NCI-H2196 (cell line): ENCODE measurements around the gene FRMPD1.

Source experiments
- DNase-seq: peaks from one replicate; lab custom pipeline; 2025; ENCODE audit not compliant: unreplicated experiment; lab: John Stamatoyannopoulos, UW

The FRMPD1 gene

DNA sequence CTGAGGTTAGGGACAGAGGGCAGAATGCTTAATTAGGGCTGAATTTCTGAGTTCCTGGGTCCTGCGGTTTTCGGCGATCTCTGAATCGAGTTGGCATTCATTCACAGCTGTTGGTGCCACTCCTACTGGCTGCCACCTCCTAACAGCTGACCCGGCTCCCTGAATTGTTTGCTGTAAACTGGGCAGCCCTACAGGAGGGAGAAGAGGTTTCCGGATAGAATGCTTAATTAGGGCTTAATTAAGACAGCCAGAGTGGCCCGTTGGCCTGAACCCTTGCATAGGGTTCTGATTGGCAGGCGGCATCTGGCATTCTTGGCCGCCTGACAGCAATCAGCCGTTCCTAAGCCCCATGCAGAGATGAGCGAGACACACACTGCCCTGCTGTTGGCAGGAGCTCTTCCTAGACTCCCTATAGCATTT is 25.7 kb downstream of the FRMPD1 start:
- DNase-seq: peak; percentile 73

- DNase-seq: no peak
Observed at GRCh38 chr9:37677435-37677834, 26.7 kb downstream of the FRMPD1 start.

DNA sequence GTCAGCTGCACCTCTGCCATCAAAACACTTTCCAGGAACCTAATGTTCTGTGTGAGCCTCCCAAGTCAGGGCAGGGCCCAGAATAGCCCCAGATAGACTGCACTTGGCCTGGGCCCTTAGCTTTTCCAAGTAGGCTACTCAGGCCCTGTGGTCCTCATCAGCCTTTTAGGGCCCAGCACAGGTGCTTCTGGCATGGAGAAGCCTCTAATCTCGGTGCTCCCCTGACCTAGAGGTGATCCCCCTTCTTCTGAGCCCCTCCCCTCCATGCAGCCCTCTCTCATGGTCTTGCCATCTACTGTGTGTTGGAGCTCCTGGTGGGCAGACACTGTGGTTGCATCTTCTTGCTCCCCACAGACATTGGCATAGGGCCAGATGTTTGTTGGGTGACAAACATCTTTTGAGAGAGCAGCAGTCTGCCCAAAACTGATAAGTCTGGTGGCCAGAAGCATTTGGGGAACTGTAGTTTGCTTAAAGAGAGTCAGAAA is 28.1 kb downstream of the FRMPD1 start:
- no peak for DNase-seq

DNA sequence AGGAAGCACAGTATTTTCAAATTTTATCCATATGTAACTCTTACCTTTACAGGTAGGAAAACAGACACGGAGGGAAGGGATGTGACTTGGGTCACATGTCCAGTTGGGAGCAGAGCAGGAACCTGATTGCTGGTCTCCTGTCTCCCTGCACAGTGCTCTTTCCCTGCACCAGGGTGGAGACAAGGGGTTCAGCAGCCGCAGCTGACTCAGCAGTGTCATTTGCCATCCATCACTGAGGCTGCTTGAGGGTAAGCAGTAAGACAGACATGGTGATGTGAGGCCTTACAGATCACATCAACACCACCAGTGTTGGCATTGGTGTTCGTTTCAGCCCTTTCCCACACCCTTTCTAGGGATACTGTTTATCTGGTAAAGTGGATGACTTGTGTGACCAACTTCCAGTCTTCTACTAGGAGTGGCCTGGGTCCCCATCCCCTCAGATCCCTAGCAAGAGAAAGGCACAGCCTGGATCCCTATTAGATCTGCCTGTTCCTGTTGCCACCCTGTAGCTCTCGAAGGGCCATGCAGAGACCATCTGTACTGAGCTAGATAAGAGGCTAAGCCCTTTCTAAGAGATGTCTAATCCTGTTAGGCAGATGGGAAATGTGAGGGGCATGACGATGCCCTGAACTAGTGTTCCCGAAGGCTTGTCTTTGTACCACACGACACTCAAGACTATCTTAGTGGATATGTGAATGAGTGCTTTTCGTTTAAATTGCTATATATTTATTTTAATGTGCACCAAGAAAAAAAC is 29.1 kb downstream of the FRMPD1 start:
- DNase-seq: no peak

GRCh38 chr9:37682951-37683350 is 32.2 kb downstream of the FRMPD1 start:
- no peak for DNase-seq

- DNase-seq: no peak
Observed at GRCh38 chr9:37683531-37684371, 33.0 kb downstream of the FRMPD1 start.

- DNase-seq: no peak
Observed at GRCh38 chr9:37692622-37693221, 42.0 kb downstream of the FRMPD1 start.

- DNase-seq: no peak
Observed at GRCh38 chr9:37693260-37693659, 42.5 kb downstream of the FRMPD1 start.

DNA sequence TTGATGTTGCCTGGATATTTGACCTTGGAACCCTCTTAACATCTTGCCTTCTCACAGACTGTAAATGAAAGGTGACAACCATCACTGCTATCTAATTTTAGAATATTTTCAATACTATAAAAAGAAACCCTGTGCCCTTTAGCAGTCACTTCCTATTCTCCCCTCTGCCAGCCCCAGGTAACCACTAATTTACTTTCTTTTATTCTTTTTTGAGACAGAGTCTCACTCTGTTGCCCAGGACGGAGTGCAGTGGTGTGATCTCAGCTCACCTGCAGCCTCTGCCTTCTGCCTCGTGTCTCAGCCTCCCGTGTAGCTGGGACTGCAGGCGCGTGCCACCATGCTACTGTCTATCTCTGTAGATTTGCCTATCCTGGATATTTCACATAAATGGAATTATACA is 43.6 kb downstream of the FRMPD1 start:
- no peak for DNase-seq

- no peak for DNase-seq
Observed at GRCh38 chr9:37696528-37696927, 45.8 kb downstream of the FRMPD1 start.

DNA sequence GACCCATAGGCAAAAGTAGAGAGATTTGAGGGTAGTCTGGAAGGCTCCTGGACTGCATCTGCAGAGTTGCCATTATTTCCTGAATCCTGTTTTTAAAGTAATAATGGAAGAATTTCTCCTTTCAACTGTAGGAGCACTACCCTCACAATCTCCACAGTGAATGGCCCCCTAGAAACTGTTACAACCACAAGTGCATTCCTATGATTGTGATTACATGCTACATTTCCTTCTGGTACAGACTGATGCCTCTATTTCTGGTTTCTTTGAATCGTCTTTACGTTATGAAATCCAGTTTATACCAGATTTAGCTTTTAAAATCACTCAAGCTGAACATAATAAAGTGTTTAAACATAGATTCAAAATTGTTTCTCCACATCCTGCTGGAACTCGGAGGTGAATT is 49.4 kb downstream of the FRMPD1 start:
- no peak for DNase-seq

DNA sequence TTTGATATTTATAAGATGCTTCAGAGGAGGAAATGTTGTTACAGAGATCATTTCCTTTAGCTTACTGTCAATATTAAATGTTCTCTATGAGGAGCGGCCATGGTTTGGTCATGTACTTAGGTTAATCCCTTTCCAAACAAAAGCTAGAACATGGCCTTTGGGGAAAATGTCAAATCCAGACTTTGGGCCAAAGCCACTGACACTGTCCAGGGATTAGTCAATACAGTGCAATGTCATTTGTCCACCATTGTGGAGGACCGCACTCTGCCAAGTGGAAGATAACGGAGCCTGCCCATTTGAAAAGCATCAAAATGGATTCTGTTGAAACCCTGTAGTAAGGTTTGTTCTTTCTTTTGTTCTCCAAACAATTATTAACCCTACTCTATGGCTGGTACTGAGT is 50.1 kb downstream of the FRMPD1 start:
- DNase-seq: no peak

GRCh38 chr9:37705787-37706186 is 55.0 kb downstream of the FRMPD1 start:
- no peak for DNase-seq

- DNase-seq: no peak
Observed at GRCh38 chr9:37706290-37706689, 55.5 kb downstream of the FRMPD1 start.

GRCh38 chr9:37707748-37708147 is 57.0 kb downstream of the FRMPD1 start:
- DNase-seq: no peak

GRCh38 chr9:37710046-37710445 is 59.3 kb downstream of the FRMPD1 start:
- no peak for DNase-seq

GRCh38 chr9:37715260-37715659 is 64.5 kb downstream of the FRMPD1 start:
- DNase-seq: no peak

DNA sequence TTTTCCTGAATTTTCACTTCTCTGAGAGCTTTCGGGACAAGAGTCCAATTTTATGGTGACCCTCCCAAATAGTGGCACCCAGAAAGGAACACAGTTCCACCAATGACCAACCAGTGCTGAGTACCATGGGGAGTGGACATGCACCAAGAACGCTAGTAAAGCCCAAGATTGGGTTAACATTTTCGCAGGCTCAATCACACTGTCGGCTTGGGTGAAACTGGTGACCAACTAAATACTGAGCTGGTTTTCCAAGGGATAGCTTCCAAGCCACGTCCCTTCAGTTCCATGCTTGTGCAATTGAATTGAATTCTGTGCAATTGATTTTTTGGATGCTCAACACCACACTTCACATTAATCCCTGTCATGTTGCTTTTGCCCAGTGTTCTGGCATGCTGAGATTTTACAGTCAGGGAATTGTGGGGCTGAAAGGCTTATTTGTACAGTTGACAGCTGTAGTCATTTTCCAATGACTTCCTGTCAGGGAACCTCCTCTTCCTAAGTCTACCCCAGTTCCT is 65.3 kb downstream of the FRMPD1 start:
- DNase-seq: no peak

DNA sequence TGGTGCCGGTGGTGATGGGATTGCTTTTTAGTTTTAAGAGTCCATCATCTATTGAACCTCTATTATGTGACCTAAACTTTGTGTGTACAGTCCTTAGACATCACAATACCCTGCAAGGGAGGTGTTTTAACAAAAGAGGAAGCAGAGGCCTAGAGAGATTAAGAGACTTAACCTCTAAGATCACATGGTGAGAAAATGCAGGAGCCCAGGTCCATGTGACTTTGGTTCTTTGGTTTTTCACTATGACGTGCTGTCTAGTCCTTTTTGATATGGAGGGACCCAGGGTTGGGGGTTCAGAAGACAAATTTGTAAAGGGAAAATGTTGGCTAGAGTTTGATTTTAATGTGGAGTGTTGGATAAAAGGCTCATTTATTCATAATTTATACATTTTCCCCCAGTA is 68.8 kb downstream of the FRMPD1 start:
- DNase-seq: no peak

- no peak for DNase-seq
Observed at GRCh38 chr9:37727013-37727412, 76.3 kb downstream of the FRMPD1 start.

DNA sequence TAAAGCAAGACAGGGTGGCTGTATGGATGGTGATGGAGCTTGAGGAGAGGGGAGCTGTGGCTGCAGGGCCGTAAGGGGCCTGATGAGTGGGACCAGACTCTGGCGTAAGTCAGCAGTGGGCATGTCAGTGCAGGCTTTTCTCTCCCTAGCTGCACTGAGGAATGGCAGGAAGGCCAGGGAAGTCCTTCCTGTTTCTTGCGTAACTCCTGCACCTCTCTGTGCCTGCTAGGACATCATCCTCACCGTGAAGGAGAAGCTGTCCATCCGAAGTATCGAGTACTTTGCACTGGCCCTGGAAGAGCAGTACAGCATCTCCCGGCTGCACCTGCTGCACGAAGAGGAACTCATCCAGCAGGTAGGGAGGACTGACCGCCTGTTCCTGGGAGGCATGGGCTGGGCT is 78.7 kb downstream of the FRMPD1 start:
- no peak for DNase-seq

GRCh38 chr9:37730256-37730655 is 79.5 kb downstream of the FRMPD1 start:
- no peak for DNase-seq
